K562 (cell line): ENCODE data around the gene ATP5F1D.
A peak's percentile ranks its signal among the peaks of the same experiment; 100 is the strongest.

Source experiments
- TF ChIP-seq, protein P1 (sequence below), 3 experiments: IDR thresholded peaks in 2 of 3; conservative IDR thresholded peaks in 1 of 3; 2 replicates each; pipeline ENCODE4 v1.5.1; 2011 to 2012; ENCODE audit warnings: low read length in 3 of 3, mild to moderate bottlenecking in 3 of 3, control low read depth in 2 of 3, improper control_type of control experiment in 1 of 3, inconsistent platforms in 1 of 3, low read depth in 1 of 3, mixed read lengths in 1 of 3, moderate library complexity in 1 of 3; ENCODE audit not compliant: insufficient read depth in 2 of 3
- TF ChIP-seq, protein P2 (sequence below), 2 experiments: IDR thresholded peaks; 2 replicates each; pipeline ENCODE4 v1.6.1; 2011; ENCODE audit warnings: borderline replicate concordance in 1 of 2, control low read depth in 1 of 2, low read depth in 1 of 2, low read length in 1 of 2, mild to moderate bottlenecking in 1 of 2, mixed read lengths in 1 of 2, moderate library complexity in 1 of 2; ENCODE audit not compliant: insufficient read depth in 1 of 2, insufficient read length in 1 of 2, poor library complexity in 1 of 2, severe bottlenecking in 1 of 2; ENCODE audit errors: extremely low read depth in 1 of 2

DNA sequence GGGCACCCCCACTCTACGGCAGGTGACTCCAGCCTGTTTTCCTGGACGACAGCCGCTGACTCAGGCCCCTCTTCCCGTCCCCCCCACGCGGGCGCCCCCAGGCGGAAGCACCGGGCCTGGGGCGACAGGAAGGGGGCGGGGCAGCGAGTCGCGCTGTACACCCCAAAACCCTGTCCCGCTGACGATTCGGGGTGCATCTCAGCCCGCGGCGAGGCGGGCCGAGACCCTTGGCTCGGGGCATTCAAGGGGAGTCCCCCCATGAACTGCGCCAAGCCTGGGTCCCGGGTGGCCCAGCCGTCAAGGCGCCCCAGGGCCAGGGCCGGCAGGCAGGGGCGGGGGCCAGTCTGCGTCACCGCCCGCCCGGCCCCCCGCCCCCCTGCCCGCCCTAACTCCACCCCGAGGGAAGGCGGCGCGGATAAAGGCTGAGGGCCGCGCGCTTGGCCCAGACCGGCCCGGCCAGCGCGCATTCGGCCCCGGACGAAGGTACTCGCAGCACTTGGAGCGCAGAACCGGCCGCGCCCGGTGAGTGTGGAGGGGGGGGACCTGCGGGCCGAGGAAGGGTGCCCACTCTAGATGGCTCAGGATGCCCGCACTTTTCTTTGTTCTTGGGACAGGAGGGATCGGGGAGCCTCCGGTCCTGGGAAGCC lies 6.7 kb downstream of the ATP5F1D start, which contains the start of gene MIDN:
- TF ChIP-seq, protein P1, sequence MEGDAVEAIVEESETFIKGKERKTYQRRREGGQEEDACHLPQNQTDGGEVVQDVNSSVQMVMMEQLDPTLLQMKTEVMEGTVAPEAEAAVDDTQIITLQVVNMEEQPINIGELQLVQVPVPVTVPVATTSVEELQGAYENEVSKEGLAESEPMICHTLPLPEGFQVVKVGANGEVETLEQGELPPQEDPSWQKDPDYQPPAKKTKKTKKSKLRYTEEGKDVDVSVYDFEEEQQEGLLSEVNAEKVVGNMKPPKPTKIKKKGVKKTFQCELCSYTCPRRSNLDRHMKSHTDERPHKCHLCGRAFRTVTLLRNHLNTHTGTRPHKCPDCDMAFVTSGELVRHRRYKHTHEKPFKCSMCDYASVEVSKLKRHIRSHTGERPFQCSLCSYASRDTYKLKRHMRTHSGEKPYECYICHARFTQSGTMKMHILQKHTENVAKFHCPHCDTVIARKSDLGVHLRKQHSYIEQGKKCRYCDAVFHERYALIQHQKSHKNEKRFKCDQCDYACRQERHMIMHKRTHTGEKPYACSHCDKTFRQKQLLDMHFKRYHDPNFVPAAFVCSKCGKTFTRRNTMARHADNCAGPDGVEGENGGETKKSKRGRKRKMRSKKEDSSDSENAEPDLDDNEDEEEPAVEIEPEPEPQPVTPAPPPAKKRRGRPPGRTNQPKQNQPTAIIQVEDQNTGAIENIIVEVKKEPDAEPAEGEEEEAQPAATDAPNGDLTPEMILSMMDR (IDR thresholded peaks at IDR 0.05 in 2 of 3, conservative IDR thresholded peaks at IDR 0.05 in 1 of 3; ENCODE audit: insufficient read depth in 2 of 3, low read depth in 1 of 3, low read length in 3 of 3), result peak; percentile 60 to 69 (median 67)
- TF ChIP-seq, protein P2, sequence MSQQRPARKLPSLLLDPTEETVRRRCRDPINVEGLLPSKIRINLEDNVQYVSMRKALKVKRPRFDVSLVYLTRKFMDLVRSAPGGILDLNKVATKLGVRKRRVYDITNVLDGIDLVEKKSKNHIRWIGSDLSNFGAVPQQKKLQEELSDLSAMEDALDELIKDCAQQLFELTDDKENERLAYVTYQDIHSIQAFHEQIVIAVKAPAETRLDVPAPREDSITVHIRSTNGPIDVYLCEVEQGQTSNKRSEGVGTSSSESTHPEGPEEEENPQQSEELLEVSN (IDR thresholded peaks at IDR 0.05; ENCODE audit: borderline replicate concordance in 1 of 2, extremely low read depth in 1 of 2, insufficient read depth in 1 of 2, insufficient read length in 1 of 2, low read depth in 1 of 2, low read length in 1 of 2, poor library complexity in 1 of 2, severe bottlenecking in 1 of 2), result peak in 1 of 2 experiments; percentile 36
